GM21737 (cell line): ENCODE results near the gene ZDHHC22.

Experiments used
- ATAC-seq: cut with Tn5 transposase; IDR thresholded peaks from one replicate; pipeline ENCODE4 v1.9.1; 2021; ENCODE audit warnings: mild to moderate bottlenecking, moderate library complexity; ENCODE audit not compliant: unreplicated experiment

ZDHHC22 gene

DNA sequence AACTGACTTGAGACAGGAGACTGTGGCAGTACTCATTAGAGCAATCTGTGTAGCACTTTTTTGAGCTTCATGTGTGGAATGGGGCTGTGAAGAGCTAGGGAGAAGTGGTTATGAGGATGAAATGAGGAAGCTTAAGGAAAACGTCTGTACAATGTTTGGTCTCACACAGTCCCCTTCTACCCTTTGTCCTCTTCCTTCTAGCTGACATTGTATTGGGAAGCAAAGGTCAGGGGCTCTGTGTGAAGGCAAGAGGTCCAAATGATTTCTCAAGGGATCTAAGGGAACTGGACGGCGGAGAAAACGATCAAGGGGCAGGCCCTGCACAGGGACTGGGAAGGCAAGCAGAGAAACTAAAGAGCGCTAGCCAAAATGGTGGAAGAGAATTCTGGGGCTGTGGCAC lies 56.6 kb downstream of the ZDHHC22 start:
- ATAC-seq, result no peak

DNA sequence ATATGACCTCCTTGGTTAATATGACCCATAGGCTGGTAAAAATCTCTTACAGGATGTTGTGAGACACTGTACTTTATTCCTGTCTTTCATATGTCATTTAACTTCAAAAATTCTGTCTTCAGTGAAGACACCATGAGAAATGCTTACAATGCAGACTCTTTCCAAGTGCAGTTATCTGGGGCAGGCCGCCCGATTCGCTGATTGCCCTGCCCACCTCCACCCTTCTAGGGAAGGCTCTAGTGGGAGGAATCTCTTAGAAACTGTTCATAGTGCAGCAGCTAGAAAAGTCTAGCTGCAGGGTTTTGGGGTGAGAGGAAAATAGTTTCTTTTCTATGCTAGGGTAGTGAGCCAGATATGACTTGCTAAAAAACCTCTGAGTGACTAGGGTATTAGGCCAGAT lies 58.5 kb downstream of the ZDHHC22 start:
- ATAC-seq, result no peak

DNA sequence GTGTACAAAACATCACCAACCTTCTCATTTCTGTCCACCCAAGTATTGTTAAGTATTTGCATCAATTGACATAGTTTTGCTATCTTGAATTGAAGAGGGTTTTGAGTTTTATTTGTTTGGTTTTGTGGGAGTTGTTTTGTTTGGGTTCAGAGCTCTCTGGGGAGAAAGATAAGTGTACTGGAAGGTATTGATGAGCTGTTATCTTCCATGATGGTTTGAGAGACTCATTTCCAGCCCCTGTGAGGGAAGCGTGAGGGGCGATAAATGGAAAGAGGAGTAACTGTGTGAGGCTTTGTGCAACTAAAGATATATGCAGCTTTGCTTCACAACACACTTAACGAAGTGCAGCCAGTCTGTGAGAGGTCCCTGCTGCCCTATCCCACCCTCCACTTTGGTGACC lies 59.2 kb downstream of the ZDHHC22 start:
- no peak for ATAC-seq
